HG03439 (cell line): ENCODE results near the gene NFATC2.
"Not testable (repeated sequence)": the region's sequence is repeated elsewhere in the genome, so short reads cannot be mapped to it uniquely, and the experiment has no call there.

Experiments used
- ATAC-seq: cut with Tn5 transposase; IDR thresholded peaks from one replicate; pipeline ENCODE4 v1.9.1; 2021; ENCODE audit warnings: mild to moderate bottlenecking, moderate library complexity; ENCODE audit not compliant: unreplicated experiment

The NFATC2 gene

DNA sequence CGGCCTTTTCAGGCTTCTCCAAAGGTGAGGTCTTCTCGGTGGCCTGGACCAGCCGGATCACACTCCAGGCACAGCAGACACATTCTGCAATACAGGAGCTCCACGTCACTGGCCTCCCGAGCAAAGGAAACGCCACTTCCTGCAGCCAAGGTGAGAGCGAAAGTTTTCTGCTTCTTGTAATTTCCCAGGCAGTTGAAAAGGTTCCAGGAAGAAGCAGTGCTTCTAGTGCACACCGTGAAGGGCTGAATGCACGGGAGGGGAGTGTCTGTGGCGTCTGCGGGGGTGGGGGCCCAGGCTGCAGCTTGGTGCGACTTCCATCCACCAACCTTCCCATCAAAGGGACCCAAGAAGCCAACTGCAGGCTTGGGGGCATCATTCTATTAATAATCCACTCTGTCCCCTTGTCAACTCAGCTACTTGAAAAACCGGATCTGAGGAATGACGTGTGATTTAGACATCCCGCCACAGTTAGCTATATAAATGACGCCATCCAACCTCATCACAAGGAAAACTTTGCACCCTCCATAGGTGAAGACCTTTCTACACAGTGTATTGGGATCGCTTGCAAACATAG lies 61.1 kb downstream of the NFATC2 start:
- no peak for ATAC-seq

DNA sequence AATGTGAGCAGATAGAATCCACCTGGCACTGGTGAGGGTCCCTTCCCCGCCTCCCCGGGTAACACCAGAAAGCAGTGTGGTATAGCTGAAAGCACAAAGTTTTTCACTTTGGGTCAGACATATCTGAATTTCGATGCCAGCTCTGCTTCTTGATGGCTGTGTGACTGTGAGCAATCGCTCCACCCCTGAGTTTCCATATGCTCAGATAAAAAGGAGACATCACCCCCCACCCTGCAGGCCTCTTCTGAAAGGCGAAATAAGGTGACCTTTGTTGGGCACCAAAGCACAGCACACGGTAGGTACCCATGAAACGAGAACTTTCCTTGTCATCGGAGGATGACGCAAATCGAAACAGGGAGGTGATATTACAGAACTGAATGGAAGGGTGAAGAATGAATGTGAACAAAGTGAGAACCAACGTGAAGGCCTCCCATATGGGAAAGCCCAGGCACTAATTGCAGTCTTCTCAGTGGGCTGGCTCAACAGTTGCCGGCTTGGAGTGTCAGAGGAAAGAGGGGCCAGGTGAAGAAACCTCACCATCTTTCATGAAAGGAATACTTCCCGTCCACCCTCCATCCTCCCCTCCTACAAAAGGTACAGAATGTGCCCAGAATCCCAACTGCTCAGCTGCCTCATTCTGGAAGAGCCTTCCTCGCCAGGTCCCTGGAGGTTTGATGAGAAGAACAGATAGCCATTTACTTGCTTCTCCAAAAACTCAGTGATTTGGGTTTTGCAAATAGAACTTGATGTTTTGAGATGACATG lies 61.8 kb downstream of the NFATC2 start:
- peak; percentile 62 for ATAC-seq

DNA sequence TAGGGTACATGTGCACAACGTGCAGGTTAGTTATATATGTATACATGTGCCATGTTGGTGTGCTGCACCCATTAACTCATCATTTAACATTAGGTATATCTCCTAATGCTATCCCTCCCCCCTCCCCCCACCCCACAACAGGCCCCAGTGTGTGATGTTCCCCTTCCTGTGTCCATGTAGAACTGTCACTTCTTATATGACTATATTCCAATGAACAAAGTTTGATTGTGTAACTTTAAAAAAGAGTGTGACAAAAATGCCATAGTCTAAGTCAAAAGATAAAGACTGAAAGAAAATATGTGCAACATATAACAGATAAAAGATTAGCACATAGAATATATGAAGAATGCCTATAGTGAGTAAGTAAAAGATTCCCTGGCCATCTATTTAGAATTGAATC lies 66.4 kb downstream of the NFATC2 start:
- not testable (repeated sequence) for ATAC-seq

DNA sequence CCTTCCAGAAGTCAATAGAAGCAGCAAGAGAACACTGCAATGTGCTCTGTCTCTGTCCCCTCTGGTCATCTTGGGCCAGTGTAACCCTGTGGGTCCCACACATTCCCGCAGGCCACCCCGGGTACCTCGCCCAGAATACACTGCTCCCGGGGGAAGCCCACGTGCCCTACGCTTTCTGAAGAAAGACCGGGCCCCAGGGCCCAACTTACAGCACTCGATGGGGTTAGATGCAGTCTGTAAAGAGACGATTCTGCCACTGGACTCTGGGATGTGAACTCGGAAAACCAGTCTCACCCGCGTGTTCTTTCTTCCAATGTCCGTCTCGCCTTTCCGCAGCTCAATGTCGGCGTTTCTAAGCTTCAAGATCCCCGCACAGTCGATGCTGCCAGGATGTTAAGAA lies 68.7 kb downstream of the NFATC2 start:
- ATAC-seq = no peak

DNA sequence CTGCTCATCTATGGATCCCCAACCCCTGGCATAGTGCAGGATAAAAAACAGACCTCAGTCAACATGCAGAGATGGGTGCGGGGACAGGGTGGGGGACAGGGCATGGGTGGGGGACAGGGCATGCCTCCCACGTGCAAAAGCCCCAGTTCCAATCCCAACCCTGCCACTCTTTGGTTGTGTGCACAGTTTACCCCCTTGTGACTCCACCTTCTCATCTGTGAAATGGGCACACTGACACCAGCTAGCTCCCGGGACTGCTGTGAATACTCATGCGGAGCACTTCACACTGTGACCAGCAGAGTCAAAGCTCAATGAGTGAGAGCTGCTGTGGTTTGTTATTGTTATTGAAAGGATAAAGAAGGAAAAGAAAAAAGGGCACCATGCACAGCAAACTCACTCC lies 69.3 kb downstream of the NFATC2 start:
- ATAC-seq = no peak

DNA sequence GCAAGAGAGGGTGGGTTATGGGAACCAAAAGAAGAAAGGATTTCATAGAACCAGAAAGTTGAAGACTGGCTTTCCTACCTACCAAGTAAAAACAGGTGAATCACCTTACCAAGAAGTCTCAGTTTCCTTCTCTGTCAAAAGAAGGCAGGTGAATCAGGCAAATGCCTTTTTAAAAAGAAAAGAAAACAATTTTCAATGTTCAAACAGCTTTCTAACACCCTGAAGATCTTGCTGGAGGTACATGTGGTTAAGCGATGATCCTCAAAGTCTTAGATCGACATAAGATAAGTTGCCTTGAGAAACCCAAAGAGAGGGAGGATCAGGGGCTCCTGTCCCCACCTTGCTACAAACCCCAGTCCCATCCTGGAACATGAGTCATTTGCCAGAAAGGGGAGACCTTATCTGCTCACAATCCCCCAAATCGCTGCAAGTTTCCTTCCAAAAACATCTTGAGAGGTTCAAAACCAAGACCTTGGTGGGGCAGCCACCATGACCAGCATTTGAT lies 71.6 kb downstream of the NFATC2 start:
- ATAC-seq = no peak

DNA sequence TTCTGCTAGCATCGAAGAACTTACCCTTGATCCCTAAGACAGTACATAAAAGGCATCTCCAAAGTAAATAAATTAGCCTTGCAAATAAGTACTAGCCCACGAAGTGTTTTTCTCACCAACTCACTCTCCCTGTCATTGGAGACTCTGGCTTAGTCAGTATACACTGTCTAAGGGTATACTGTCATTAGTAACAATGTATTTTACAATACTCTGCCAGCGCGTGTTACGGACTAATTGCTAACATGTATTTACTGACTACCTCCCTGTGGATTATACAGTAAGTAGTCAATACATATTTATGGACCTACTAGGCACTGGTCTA lies 72.1 kb downstream of the NFATC2 start:
- no peak for ATAC-seq

DNA sequence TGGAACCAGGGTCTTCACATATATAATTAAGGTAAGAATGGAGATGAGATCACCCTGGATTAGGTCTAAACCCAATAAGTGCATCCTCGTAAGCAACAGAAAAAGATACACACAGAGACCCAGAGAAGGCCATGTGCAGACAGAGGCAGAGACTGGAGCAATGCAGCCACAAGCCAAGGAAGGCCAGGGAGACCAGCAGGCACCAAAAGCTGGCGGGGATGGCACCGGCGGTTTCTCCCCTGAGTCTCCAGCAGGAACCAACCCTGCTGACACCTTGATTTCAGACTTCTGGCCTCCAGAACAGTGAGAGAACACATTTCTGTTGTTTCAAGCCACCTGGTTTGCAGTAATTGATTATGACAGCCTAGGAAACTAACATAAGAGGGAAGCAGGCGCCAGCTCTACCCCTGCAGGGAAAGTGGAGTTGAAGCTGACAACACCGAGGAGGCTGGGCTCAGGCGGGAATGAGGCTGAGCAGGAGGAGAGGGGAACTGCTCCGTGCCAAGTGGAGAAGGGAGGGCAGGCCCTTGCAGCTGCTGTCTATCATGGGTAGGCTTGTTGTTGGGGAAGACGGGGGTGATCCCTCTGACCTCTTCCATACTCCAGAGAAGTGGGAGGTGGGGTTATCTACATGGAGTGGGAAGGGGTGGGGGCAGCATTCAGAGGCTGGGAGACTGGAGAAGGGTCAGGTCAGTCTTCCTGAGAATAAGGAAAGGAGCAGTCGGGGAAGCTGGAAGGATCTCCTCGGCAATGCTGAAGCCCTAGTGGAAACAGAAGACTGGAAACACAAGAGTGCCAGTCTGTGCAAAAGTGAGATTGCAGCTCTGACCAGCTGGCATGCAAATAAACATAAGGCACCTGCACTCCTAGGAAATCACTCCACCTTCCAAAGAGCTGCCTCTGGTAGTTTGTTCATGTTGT lies 72.7 kb downstream of the NFATC2 start:
- ATAC-seq = no peak

DNA sequence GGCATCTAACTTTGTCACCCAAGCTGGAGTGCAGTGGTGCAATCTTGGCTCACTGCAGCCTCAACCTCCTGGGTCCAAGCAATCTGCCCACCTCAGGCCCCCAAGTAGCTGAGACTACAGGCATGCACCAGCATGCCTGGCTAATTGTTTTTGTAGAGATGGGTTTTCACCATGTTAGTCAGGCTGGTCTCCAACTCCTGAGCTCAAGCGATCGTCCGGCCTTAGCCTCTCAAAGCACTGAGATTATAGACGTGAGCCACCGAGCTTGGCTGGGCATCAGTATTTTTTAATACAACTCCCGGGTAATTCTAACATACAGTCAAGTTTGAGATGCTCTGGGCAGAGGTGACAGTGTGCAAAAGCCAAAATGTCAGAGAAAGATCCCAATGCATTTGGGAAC lies 73.5 kb downstream of the NFATC2 start:
- ATAC-seq = no peak

DNA sequence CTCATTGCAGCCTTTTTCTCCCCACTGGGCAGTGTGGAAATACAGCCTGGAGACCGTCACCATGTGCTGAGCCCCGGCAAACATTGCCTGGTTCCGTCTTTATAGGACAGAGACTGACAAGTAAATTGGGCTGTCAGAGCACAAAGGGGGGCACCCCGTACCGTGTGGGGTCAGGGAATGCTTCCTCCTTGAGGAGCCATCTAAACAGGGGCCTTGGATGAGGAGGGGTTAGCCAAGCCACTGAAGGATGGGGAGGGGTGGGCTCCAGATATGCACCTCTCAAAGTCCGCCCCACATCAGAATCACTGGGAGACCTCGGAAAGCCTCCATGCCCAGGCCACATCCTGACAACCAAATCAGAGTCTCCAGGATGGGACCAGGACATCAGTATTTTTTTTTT lies 73.9 kb downstream of the NFATC2 start:
- ATAC-seq = no peak

DNA sequence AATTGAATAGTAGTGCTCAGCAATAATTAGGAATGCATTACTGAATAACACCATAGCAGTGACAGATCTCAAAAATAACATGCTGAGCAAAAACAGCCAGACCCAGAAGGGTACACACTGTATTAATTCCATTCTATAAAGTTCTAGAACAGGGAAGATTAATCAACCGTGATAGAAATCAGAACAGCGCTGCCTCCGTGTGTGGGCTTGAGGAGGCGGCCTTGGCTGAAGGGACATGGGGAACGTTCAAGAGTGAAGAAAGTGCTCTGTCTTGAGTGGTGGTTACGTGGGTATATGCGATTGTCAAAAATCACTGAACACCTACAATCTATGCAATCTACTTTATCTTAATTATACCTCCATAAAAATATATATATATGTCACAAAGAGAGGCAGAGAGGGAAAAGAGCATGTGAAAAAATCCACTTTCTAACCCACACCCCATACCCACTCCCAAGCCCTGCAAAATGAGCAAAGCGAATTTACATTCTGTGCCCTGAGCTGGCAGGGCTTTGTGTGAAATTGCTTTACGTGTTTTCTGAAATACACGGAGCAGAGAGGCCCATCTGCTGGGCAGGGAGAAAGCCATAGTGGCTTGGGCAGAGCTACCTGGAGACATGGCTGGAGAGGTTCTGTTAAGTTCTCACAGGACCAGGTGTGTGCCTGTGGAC lies 74.4 kb downstream of the NFATC2 start:
- ATAC-seq = no peak

DNA sequence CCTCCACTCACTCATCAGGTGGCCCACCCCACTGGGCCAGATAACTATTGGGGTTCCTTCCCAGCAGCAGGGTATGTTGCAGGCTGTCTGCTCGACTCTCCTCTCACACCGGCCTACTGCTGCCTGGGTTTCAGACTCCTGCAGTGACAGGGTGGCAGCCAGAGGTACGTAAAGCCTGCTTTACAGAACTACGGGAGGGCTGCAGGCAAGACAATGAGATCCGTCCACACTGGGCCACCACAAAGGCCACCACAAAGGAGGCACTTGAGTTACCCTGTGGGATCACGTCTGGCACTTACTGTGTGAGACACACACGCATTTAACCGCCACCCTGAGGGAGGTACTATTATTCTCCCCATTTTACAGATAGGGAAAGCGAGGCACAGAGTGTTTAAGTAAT lies 78.5 kb downstream of the NFATC2 start:
- no peak for ATAC-seq

DNA sequence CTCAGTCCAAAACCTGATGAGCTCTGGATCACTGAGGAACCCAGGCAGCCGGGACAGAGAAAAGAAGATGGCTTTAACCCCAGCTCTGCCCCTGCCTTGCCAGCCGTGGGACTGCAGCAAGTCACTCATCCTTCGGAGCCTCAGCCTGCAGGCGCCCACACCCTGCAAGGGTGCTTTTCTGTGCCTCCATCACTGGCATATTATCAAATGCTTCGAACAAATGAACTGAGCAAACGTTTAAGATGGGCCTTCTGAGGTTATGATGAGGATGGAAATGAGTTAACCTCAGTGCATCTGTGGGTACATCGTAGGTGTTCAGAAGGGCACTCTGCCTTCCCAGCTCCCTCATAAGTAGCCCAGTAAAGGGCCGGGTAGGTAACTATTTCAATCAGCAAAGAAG lies 79.0 kb downstream of the NFATC2 start:
- no peak for ATAC-seq

DNA sequence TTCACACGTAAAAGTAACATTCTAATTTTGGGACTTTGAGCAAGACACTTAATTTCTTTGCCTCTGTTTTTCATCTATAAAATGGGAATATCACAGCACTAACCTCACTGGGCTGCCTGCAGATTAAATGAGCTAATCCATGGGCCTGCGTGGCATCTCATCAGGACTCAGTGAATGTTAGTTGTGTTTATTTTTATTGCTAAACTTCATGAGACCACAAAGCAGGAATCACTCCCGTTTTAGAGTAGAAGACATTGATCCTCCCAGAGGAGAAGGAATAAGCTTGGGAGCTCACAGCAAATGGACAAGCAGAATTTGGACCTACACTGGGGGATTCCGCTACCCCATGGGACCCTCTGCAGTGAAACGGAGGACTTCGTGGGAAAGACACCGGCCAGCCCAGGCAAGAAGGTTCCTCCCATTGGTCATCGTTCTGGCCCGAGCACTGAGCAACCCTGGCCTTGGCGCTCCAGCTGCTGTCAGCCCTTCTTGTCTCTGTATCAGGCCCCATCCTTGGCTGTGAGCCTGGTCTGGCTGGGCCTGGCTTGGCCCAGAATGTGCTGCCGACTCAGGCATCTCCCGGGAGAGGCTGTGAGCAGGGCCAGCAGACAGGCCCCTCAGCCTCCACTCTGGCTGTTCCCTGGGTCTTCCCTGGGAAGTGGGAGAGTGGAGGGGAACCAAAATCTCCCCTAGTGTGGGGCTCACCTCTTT lies 79.8 kb downstream of the NFATC2 start:
- ATAC-seq = no peak

DNA sequence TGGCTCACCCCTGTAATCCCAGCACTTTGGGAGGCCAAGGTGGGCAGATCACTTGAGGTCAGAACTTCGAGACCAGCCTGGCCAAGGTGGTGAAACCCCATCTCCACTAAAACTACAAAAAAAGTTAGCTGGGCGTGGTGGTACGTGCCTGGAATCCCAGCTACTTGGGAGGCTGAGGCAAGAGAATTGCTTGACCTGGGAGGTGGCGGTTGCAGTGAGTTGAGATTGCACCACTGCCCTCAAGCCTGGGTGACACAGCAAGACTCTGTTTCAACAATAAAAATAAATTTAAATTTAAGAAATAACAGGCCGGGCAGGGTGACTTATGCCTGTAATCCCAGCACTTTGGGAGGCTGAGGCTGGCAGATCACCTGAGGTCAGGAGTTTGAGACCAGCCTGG lies 80.7 kb downstream of the NFATC2 start:
- not testable (repeated sequence) for ATAC-seq

DNA sequence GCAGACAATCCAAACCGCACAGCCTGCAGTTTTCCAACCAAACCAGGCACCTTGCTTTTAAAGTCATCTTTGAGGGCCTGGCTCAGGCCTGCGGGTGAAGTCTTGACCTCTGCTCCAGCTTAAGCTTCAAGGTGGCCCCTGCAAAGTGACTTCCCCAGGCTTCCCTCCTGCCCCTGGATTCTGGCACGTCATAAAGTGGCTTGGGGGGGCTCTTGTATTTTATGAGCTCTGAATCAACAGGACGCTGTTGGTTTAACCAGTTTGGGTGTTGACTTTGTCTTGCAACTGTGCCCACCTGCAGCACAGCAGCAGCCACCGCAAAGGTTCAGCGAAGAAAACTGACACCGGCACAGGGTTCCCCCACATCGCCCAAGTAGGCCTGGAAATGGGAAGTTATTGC lies 81.2 kb downstream of the NFATC2 start:
- ATAC-seq = peak; percentile 25

DNA sequence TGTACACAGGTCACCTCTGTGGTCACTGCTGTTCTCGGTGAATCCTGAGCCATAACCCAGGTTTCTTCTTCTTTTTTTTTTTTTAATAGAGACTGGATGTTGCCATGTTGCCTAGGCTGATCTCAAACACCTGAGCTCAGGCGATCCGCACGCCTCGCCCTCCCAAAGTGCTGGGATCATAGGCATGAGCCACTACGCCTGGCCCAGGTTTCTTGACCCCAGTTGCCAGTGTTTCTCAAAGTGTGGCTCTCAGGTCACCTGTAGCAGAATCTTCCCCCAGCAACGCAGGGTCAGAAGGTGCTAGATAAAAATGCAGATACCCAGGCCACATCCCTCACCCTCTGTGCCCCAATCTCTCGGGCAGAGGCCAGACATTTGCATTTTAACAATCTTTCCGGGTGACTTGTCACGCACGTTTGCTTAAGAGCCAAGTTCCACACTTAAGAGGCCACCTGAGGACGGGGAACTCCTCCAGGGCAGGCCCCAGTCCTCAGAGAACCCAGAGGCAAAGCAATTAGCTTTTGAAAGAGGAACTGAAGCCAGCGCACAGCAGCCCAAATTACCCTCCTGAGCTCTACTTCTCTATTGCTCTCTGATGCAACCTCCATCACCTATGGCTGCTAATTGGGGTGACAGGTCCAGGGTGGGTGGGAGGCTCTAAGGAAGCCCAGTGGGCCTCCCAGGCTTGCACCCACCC lies 81.8 kb downstream of the NFATC2 start:
- ATAC-seq = peak; percentile 96

DNA sequence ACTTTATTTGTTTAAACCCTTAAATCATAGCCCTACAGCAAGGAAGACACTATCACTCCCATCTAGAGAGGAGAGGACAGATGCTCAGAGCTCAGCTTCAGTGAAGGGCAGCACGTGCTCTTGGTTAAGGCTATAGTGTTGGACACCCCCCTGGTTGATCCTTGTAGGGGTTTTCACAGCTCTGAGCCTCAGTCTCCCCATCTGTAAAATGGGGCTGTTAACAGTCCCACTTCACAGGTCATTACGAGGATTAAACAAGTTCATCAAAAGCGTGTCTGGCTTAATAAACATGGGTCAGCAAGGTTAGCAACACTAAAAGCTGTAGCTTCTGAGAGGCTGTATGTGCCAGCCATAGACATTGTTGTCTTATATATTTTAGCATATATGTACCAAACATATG lies 82.4 kb downstream of the NFATC2 start:
- no peak for ATAC-seq

DNA sequence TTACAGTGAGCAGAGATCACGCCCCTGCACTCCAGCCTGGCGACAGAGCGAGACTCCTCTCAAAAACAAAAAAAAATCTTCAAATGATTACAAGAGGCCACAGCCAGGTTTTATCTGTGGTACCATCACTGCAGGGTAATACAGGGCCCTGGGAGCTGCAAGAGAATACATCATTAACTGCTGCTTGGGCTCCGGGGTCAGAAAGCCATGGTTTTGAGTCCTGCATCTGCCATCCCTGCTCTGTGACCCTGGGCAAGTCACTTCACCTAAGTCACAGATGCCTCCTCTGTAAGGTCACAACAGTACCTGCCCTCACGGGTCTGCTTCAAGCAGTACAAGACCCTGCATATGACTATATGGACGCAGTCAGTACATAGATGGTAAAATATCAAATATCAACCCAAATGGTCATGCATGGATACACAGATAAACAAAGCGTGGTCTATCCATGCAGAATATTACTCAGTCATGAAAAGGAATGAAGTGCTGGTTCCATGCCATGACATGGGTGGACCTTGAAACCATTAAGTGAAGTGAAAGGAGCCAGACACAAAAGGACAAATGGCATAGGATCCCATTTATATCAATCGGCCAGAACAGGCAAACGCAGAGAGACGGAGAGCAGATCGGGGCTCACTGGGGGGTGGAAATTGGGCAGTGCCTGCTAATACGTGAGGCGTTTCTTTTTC lies 83.6 kb downstream of the NFATC2 start:
- ATAC-seq = no peak
